M059J (cell line): Measurements from ENCODE around the gene ZBTB3. TPM values are rescaled to one million over a fixed set of nuclear protein-coding genes. Genes with fewer than 3 reads are reported as not detected.
"Not testable (repeated sequence)": the region's sequence is repeated elsewhere in the genome, so short reads cannot be mapped to it uniquely, and the experiment has no call there.

Experiments used
- DNase-seq: peaks from one replicate; pipeline ENCODE4 v3.0.0-alpha.2; 2012; ENCODE audit warnings: low read depth
- total RNA-seq: library from RNA; depleted of rRNA; stranded (reverse); fragments of >200 nt; shearing (Covaris generic); gene quantifications from 2 replicates; pipeline ENCODE4 v1.2.3, GENCODE V29; 2014; rRNA removed

ZBTB3 gene
- total RNA-seq, 1 experiment from 2014 or later: 10.2 TPM

DNA sequence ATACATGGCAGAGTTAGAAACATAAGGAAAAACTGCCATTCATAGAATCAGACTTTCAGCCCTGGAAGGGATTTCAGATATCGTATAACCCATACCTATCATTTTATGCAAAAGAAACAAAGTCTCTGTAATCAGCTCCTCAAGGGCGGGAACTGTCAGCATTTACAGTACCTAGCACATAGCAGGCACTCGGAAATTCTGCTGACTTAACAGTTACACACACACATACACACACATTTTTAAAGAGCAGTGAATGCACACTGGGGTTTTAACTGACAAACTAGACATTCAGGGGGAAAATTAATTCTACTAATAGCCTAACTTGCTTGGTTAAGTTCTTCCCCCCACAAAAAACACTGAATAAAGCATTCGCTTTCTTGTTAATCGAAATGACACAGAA lies 37.8 kb downstream of the ZBTB3 start:
- no peak for DNase-seq

GRCh38 chr11:62715150-62716130 lies 38.5 kb downstream of the ZBTB3 start:
- DNase-seq: no peak

- no peak for DNase-seq
Observed at GRCh38 chr11:62713343-62713742, 40.6 kb downstream of the ZBTB3 start.

GRCh38 chr11:62712861-62713260 lies 41.1 kb downstream of the ZBTB3 start:
- no peak for DNase-seq

DNA sequence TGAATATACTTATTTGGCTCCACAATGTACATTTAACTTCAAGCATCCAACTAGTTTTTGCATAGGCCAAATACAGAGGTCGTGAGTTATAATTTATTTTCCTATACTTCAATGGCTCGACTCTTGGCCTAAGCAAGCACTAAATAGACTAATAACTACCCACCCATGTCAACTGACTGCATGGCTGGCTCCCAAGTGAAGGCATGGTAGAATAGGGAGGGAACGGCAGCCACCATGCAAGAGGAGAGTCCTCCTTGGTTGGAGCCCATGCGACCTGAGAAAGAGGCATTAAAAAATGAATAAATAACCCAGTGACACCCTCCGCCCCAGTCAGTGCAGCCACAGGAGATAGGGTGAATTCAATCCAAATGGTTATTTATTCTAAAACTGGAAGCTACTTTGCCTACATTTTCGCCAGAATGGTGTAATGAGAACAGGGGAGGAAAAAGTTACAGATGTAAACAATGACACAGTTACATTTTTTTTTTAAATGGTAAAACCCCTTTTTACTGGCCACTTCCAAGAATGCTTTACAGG lies 41.6 kb downstream of the ZBTB3 start:
- no peak for DNase-seq

DNA sequence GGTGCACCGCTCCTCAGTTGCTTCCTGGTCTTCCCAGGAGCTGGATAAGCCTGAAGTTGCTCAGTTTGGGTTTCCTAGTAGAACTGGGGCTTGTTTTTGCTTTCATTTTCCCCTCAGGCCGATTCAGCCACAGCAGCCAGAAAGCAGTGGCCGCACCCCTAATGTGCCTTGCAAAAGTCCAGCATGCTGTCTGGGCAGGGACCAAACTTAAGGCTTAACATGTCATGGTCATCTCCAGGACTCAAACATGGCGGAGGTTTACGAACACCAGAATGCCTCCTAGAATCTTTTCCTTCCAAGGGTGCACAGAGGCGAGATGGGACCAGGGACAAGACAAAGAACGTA lies 44.0 kb downstream of the ZBTB3 start:
- peak; percentile 62 for DNase-seq

GRCh38 chr11:62709247-62710000 lies 44.5 kb downstream of the ZBTB3 start:
- peak; percentile 98 for DNase-seq

DNA sequence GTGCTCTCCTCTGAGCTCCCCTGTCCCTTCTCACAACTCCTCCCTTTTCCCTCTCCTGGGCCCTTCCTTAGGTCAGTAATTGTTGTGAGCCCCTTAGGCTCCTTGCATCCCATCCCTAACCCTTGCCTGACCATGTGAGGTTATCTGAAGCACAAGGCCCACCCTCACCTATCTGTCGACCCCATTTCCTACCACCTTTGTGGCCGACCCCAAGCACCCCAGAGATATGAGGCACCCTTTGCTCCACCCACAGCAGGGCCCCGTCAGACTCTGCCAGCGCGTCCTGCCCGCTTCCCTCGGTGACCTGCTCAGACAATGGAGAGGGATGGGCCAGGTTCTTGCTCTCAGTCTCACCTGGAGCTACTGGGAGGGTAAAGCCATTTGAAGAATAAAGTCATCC lies 45.2 kb downstream of the ZBTB3 start:
- no peak for DNase-seq

DNA sequence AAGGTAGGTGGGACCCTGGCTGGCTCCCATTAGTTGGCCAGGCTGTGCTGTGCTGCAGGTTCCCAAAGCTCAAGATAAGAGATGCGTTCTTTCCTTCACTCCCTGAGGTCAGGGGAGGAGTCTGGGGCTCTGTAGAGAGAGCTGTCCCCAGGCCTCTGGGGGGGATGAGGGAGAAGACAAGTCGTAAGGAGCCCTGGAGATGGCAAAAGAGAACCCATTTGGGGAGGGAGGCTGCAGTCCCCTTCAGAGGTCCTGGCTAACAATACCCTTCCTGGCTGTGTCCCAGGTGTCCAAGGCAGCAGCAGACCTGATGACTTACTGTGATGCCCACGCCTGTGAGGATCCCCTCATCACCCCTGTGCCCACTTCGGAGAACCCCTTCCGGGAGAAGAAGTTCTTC lies 45.6 kb downstream of the ZBTB3 start:
- no peak for DNase-seq

DNA sequence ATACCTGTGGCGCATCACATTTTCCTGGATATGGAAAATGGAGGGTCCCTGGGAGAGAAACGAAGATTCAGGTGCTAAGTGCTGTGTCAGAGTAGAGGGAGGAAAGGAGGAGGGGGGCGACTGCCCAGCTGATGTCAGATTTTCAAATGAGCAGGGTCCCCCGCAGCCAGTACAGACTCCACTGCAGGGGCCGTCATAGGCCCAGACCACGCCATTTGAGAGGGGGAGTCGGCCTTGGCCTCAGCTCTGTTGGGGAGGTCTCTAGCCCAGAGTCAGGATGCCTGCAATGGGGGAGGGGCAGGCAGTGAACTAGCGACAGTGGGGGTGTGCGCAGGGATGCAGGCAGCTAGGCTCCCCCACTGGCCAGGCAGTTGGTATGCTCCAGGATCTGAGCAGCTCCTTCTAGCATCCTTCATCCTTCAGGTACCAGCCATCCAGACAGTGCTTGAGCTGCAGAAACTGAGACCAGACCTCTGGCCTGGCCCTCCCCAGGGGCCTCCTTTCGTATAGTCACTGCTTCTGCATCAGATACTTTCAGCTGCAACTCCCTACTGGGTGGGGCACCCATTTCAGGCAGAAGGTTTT lies 46.6 kb downstream of the ZBTB3 start, which contains the start of the genes BSCL2 and GNG3:
TSS of gene BSCL2 (minus strand) at position 148 of the 585 bp plus-strand sequence. CDS start 229 bp downstream, outside the sequence.
TSS of gene GNG3 (plus strand) at position 400 of the 585 bp plus-strand sequence. CDS start 620 bp downstream, outside the sequence.
- no peak for DNase-seq

GRCh38 chr11:62706850-62707247 lies 47.1 kb downstream of the ZBTB3 start:
- no peak for DNase-seq

DNA sequence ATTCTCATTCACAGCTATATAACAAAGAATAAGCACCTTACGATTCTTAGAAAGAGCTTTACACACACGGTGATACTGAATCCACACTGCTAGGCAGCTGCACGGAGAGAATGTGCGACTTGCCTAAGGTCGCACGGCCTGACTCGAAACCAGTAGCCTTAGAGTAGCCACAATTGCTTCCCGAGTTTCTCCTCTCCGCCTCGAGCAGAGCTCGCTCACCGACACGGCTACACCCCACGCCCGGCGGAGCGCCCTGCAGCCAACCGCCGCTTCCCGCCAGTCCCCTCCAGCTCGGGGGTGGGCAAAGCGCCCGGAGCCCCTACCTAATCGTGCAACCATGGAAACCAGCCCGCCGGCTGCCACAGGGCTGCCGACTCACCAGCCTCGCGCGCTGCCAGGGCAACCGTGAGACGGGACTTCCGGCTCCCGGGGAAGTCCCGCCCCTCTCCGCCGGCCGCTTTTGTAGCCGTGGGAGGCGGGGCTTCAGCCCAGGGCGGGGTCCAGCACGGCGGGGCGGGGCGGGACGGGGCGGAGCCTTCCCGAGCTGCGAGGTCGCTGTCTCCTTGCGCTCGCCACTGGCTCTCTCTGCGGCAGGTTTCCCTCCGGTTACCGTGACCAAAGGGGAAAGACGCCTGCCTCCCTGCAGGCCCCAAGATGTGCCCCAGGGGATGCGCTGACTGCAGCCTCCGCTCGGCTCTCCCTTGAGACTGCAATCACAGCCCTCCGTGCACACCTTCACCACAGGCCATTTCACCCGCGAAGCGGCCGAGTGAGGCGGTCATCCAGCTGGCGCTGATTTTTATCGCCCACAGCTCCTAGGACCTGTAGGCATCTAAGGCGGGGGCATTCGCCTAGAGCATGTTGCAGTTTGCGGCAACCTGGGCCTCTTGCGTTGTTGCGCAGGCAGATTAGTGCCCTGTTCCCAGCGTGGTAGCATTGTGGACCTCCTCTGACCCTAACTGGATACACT lies 47.8 kb downstream of the ZBTB3 start:
- peak; percentile 94 for DNase-seq

- peak; percentile 50 for DNase-seq
Observed at GRCh38 chr11:62705413-62705812, 48.5 kb downstream of the ZBTB3 start.

DNA sequence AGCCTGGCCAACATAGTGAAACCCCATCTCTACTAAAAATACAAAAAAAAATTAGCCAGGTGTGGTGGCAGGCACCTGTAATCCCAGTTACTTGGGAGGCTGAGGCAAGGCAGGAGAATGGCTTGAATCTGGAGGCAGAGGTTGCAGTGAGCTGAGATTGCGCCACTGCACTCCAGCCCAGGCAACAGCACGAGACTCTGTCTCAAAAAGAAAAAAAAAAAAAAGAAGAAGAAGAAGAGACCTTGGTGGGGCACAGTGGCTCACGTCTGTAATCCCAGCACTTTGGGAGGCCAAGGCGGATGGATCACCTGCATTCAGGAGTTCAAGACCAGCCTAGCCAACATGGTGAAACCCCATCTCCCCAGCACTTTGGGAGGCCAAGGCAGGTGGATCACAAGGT lies 50.0 kb downstream of the ZBTB3 start:
- not testable (repeated sequence) for DNase-seq

DNA sequence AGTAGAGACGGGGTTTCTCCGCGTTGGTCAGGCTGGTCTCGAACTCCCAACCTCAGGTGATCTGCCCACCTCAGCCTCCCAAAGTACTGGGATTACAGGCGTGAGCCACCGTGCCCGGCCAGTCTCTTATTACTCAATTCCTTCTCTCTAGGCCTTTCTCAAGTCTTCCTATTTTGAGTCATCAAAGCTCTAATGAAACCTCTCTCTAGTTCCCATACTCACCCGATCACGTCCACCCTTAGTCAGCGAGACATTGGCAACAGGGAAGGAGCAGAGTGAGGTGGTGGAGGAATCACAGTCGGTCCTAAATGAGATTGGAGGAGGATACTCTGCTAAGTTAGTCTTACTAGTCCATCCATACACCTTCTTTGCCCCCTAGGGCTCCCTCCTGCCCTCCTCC lies 51.7 kb downstream of the ZBTB3 start:
- DNase-seq: no peak

Other genes with a start within 250 kb of the ZBTB3 start
- 51.3 and 141 TPM in 2 replicates for gene AHNAK, start 207.4 kb downstream of the ZBTB3 start, total RNA-seq
- gene EEF1G, start 180.3 kb downstream of the ZBTB3 start, total RNA-seq: 940 and 974 TPM in 2 replicates
- gene TUT1, start 162.6 kb downstream of the ZBTB3 start, total RNA-seq: 5.2 and 7.6 TPM in 2 replicates
- gene MTA2, start 152.3 kb downstream of the ZBTB3 start, total RNA-seq: 104 and 148 TPM in 2 replicates
- 10.5 and 21.7 TPM in 2 replicates for gene EML3, start 141.4 kb downstream of the ZBTB3 start, total RNA-seq
- gene ROM1, start 140.9 kb downstream of the ZBTB3 start, total RNA-seq: 8.1 and 9.0 TPM in 2 replicates
- 16.6 and 44.9 TPM in 2 replicates for gene B3GAT3, start 132.2 kb downstream of the ZBTB3 start, total RNA-seq
- gene GANAB, start 107.5 kb downstream of the ZBTB3 start, total RNA-seq: 142 and 229 TPM in 2 replicates
- gene INTS5, start 100.9 kb downstream of the ZBTB3 start, total RNA-seq: 17.1 and 22.1 TPM in 2 replicates
- 83.6 and 86.6 TPM in 2 replicates for gene C11orf98, start 89.0 kb downstream of the ZBTB3 start, total RNA-seq
- gene CSKMT, start 88.8 kb downstream of the ZBTB3 start, total RNA-seq: 2.0 and 8.7 TPM in 2 replicates
- gene UQCC3, start 82.5 kb downstream of the ZBTB3 start, total RNA-seq: 9.4 and 12.6 TPM in 2 replicates
- gene LBHD1, start 81.9 kb downstream of the ZBTB3 start, total RNA-seq: 3.8 and 6.1 TPM in 2 replicates
- gene UBXN1, start 75.1 kb downstream of the ZBTB3 start, total RNA-seq: 80.6 and 116 TPM in 2 replicates
- gene LRRN4CL, start 64.6 kb downstream of the ZBTB3 start, total RNA-seq: 0.42 and 1.7 TPM in 2 replicates
- gene BSCL2, start 46.7 kb downstream of the ZBTB3 start, total RNA-seq: 165 and 183 TPM in 2 replicates
- gene GNG3, start 46.5 kb downstream of the ZBTB3 start, total RNA-seq: not detected in 2 replicates
- gene HNRNPUL2, start 26.7 kb downstream of the ZBTB3 start, total RNA-seq: 11.3 and 16.8 TPM in 2 replicates
- gene TTC9C, start 25.7 kb downstream of the ZBTB3 start, total RNA-seq: 64.6 and 70.6 TPM in 2 replicates
- gene POLR2G, start 7.4 kb upstream of the ZBTB3 start, total RNA-seq: 178 and 181 TPM in 2 replicates
- gene TAF6L, start 17.2 kb upstream of the ZBTB3 start, total RNA-seq: 14.5 and 17.3 TPM in 2 replicates
- gene TMEM179B, start 33.2 kb upstream of the ZBTB3 start, total RNA-seq: 82.1 and 138 TPM in 2 replicates
- 38.7 and 41.7 TPM in 2 replicates for gene TMEM223, start 37.8 kb upstream of the ZBTB3 start, total RNA-seq
- 23.2 and 30.0 TPM in 2 replicates for gene NXF1, start 51.3 kb upstream of the ZBTB3 start, total RNA-seq
- gene STX5, start 77.9 kb upstream of the ZBTB3 start, total RNA-seq: 57.2 and 57.5 TPM in 2 replicates
- gene TEX54, start 78.7 kb upstream of the ZBTB3 start, total RNA-seq: not detected in 2 replicates
- gene WDR74, start 85.4 kb upstream of the ZBTB3 start, total RNA-seq: 55.2 and 61.8 TPM in 2 replicates
- 125 and 141 TPM in 2 replicates for gene SLC3A2, start 126.7 kb upstream of the ZBTB3 start, total RNA-seq
- gene CHRM1, start 167.2 kb upstream of the ZBTB3 start, total RNA-seq: not detected in 2 replicates
- gene SLC22A6, start 230.8 kb upstream of the ZBTB3 start, total RNA-seq: not detected in 2 replicates